IMR-90 (cell line): ENCODE results near the gene OPCML. TPM values are rescaled to one million over a fixed set of nuclear protein-coding genes. Genes with fewer than 3 reads are reported as not detected.

Experiments
- ATAC-seq: fragments of 200-7000 bp; cut with Tn5 transposase; 2 replicates; pipeline ENCODE4 v1.9.1; 2020; ENCODE audit warnings: low read depth, mild to moderate bottlenecking, moderate library complexity
- BruUV-seq: library from RNA; stranded (reverse); fragments of 400-500 nt; replicated peaks from 2 replicates; lab custom pipeline; 2021; lab: Mats Ljungman, UMichigan
- CTCF ChIA-PET: fragments of 300-600 bp; formaldehyde crosslinking; extraction: SDS; loops from one replicate; lab custom pipeline; 2021; ENCODE audit warnings: antibody characterized with exemption; lab: Yijun Ruan, JAX
- POLR2A ChIA-PET: fragments of 300-600 bp; sonication (Branson Sonifier 250); formaldehyde crosslinking; loops from one replicate; lab custom pipeline; 2022; ENCODE audit warnings: antibody characterized with exemption; ENCODE audit not compliant: unreplicated experiment; lab: Charles Lee
- DNase-seq: peaks from one replicate; pipeline ENCODE4 v3.0.0; 2013
- H2AFZ ChIP-seq: replicated peaks from 2 replicates; pipeline ENCODE3; 2013; ENCODE audit warnings: low read length, mild to moderate bottlenecking; ENCODE audit not compliant: poor library complexity
- H2AK5ac ChIP-seq: 2 replicates; pipeline ENCODE4 v1.6.1; 2013; ENCODE audit warnings: low read depth, low read length, inconsistent platforms
- H2AK9ac ChIP-seq: replicated peaks from 2 replicates; pipeline ENCODE3; 2013; ENCODE audit warnings: mild to moderate bottlenecking, low read depth, low read length, moderate library complexity; ENCODE audit not compliant: poor library complexity
- H2BK120ac ChIP-seq: 2 replicates; pipeline ENCODE4 v1.6.1; 2013; ENCODE audit warnings: low read depth, low read length, inconsistent platforms
- H2BK15ac ChIP-seq: 3 replicates; pipeline ENCODE4 v1.6.1; 2013; ENCODE audit warnings: low read depth, low read length, inconsistent platforms
- H2BK20ac ChIP-seq: 2 replicates; pipeline ENCODE4 v1.6.1; 2013; ENCODE audit warnings: low read depth, mild to moderate bottlenecking, inconsistent platforms, low read length, moderate library complexity
- H2BK5ac ChIP-seq: 2 replicates; pipeline ENCODE4 v1.6.1; 2013; ENCODE audit warnings: mild to moderate bottlenecking, low read depth, low read length, inconsistent platforms; ENCODE audit not compliant: poor library complexity, severe bottlenecking
- H3K14ac ChIP-seq: replicated peaks from 2 replicates; pipeline ENCODE4 v1.6.1; 2013; ENCODE audit warnings: low read depth, low read length, inconsistent platforms
- H3K18ac ChIP-seq: 2 replicates; pipeline ENCODE4 v1.6.1; 2013; ENCODE audit warnings: low read depth, low read length, control low read depth
- H3K23ac ChIP-seq: 2 replicates; pipeline ENCODE4 v1.6.1; 2013; ENCODE audit warnings: low read depth, low read length, inconsistent platforms
- H3K27ac ChIP-seq: 2 replicates; pipeline ENCODE4 v1.5.1; 2013; ENCODE audit warnings: mild to moderate bottlenecking, control low read depth, low read length; ENCODE audit not compliant: insufficient read depth
- H3K27me3 ChIP-seq: 2 replicates; pipeline ENCODE4 v1.6.1; 2013; ENCODE audit warnings: low read length; ENCODE audit not compliant: control insufficient read depth, insufficient read depth
- H3K36me3 ChIP-seq: 2 replicates; pipeline ENCODE4 v1.6.1; 2013; ENCODE audit warnings: low read length, mixed read lengths; ENCODE audit not compliant: control insufficient read depth, insufficient read depth
- H3K4ac ChIP-seq: 2 replicates; pipeline ENCODE4 v1.6.1; 2013; ENCODE audit warnings: low read depth, low read length, inconsistent platforms
- H3K4me1 ChIP-seq: 2 replicates; pipeline ENCODE4 v1.6.1; 2013; ENCODE audit warnings: low read length, mixed read lengths; ENCODE audit not compliant: control insufficient read depth, insufficient read depth
- H3K4me2 ChIP-seq: 2 replicates; pipeline ENCODE4 v1.6.1; 2013; ENCODE audit warnings: low read depth, mild to moderate bottlenecking, control low read depth, low read length, moderate library complexity
- H3K4me3 ChIP-seq: 2 replicates; pipeline ENCODE4 v1.5.1; 2013; ENCODE audit warnings: low read depth, mild to moderate bottlenecking, control low read depth, low read length, moderate library complexity; ENCODE audit not compliant: insufficient read depth
- H3K56ac ChIP-seq: 2 replicates; pipeline ENCODE4 v1.6.1; 2013; ENCODE audit warnings: low read length, inconsistent platforms; ENCODE audit not compliant: insufficient read depth; ENCODE audit errors: extremely low read depth
- H3K79me1 ChIP-seq, 2 experiments: 2 replicates each; pipeline ENCODE4 v1.6.1; 2013; ENCODE audit warnings: low read length in 2 of 2, inconsistent platforms in 1 of 2, low read depth in 1 of 2
- H3K9ac ChIP-seq: 2 replicates; pipeline ENCODE4 v1.6.1; 2013; ENCODE audit warnings: low read depth, low read length, control low read depth
- H3K9me1 ChIP-seq: 2 replicates; pipeline ENCODE4 v1.6.1; 2013; ENCODE audit warnings: low read length, inconsistent platforms; ENCODE audit not compliant: insufficient read depth
- H3K9me3 ChIP-seq: 2 replicates; pipeline ENCODE4 v1.6.1; 2013; ENCODE audit warnings: low read length; ENCODE audit not compliant: control insufficient read depth, insufficient read depth
- H4K20me1 ChIP-seq: 2 replicates; pipeline ENCODE4 v1.6.1; 2013; ENCODE audit warnings: low read length, inconsistent platforms; ENCODE audit not compliant: insufficient read depth
- H4K5ac ChIP-seq: 2 replicates; pipeline ENCODE4 v1.6.1; 2013; ENCODE audit warnings: mild to moderate bottlenecking, low read depth, low read length, control low read depth
- H4K8ac ChIP-seq, 2 experiments: 2 replicates each; pipeline ENCODE4 v1.6.1; 2013; ENCODE audit warnings: low read depth in 2 of 2, low read length in 2 of 2, control low read depth in 1 of 2, inconsistent platforms in 1 of 2
- H4K91ac ChIP-seq: 2 replicates; pipeline ENCODE4 v1.6.1; 2013; ENCODE audit warnings: low read depth, low read length, inconsistent platforms; ENCODE audit not compliant: insufficient read depth
- BHLHE40 ChIP-seq: fragments of 150-350 bp; IDR thresholded peaks from 2 replicates; pipeline ENCODE4 v1.6.1; 2016; ENCODE audit warnings: mild to moderate bottlenecking, low read depth, low read length
- CEBPB ChIP-seq: IDR thresholded peaks from 2 replicates; pipeline ENCODE4 v1.6.1; 2012; ENCODE audit warnings: low read depth, low read length, improper control_type of control experiment
- CHD1 ChIP-seq: IDR thresholded peaks from 2 replicates; pipeline ENCODE4 v1.6.1; 2012; ENCODE audit warnings: low read depth, low read length, improper control_type of control experiment
- FOS ChIP-seq: fragments of 150-350 bp; IDR thresholded peaks from 2 replicates; pipeline ENCODE4 v1.6.1; 2016; ENCODE audit warnings: low read depth, low read length
- MAFK ChIP-seq: IDR thresholded peaks from 2 replicates; pipeline ENCODE4 v1.6.1; 2012; ENCODE audit warnings: low read depth, low read length, improper control_type of control experiment
- MAZ ChIP-seq: IDR thresholded peaks from 2 replicates; pipeline ENCODE4 v1.6.1; 2012; ENCODE audit warnings: low read depth, mild to moderate bottlenecking, low read length, improper control_type of control experiment, moderate library complexity, borderline replicate concordance
- MXI1 ChIP-seq: IDR thresholded peaks from 2 replicates; pipeline ENCODE4 v1.6.1; 2012; ENCODE audit warnings: low read depth, mild to moderate bottlenecking, low read length, moderate library complexity, borderline replicate concordance
- NFE2L2 ChIP-seq: fragments of 150-350 bp; IDR thresholded peaks from 2 replicates; pipeline ENCODE4 v1.6.1; 2016; ENCODE audit warnings: low read depth, mild to moderate bottlenecking, low read length
- POLR2A ChIP-seq: IDR thresholded peaks from 2 replicates; pipeline ENCODE4 v1.6.1; 2012; ENCODE audit warnings: mild to moderate bottlenecking, low read depth, low read length
- RAD21 ChIP-seq: IDR thresholded peaks from 2 replicates; pipeline ENCODE4 v1.6.1; 2012; ENCODE audit warnings: low read length, improper control_type of control experiment
- RCOR1 ChIP-seq: IDR thresholded peaks from 2 replicates; pipeline ENCODE4 v1.6.1; 2012; ENCODE audit warnings: mild to moderate bottlenecking, low read length, improper control_type of control experiment; ENCODE audit not compliant: insufficient replicate concordance
- RFX5 ChIP-seq: IDR thresholded peaks from 2 replicates; pipeline ENCODE4 v1.8.0; 2012; ENCODE audit warnings: low read depth, mild to moderate bottlenecking, low read length, moderate library complexity
- SMC3 ChIP-seq: fragments of 150-350 bp; IDR thresholded peaks from 2 replicates; pipeline ENCODE4 v1.6.1; 2016; ENCODE audit warnings: low read depth, mild to moderate bottlenecking, antibody characterized with exemption, low read length, moderate library complexity
- USF2 ChIP-seq: fragments of 150-350 bp; IDR thresholded peaks from 2 replicates; pipeline ENCODE4 v1.6.1; 2017; ENCODE audit warnings: mild to moderate bottlenecking, antibody characterized with exemption, low read length, low read depth
- WGBS, 2 experiments: methylation state at CpG; one replicate each; pipeline versions ENCODE4 v1.1.5 to v1.1.7; 2013; ENCODE audit warnings: missing lambda C conversion rate in 2 of 2; ENCODE audit not compliant: insufficient read length in 1 of 2; ENCODE audit errors: extremely low coverage in 2 of 2; 5-methylcytosine and 5-hydroxymethylcytosine counted together
- dilution Hi-C: fragments of 300-500 bp; cut with HindIII; formaldehyde crosslinking; loops from one replicate; pipeline ENCODE4 v1.14.3; 2018; ENCODE audit warnings: low sequenced_read_pairs; ENCODE audit not compliant: unreplicated experiment
- in situ Hi-C: fragments of 300-500 bp; cut with MboI; formaldehyde crosslinking; loops from 3 replicates; pipeline ENCODE4 v1.14.3; 2019; ENCODE audit warnings: low sequenced_read_pairs, inconsistent platforms, mixed read lengths
- intact Hi-C: fragments of 100-400 bp; cut with micrococcal nuclease; formaldehyde crosslinking; loops from 2 replicates; pipeline ENCODE4 v1.10.0; 2022
- polyA plus RNA-seq, 3 experiments: library from polyadenylated mRNA; depleted of rRNA; stranded (reverse); fragments of >200 nt; gene quantifications; 2 replicates each; pipeline ENCODE4 v1.2.3, GENCODE V29; 2012; ENCODE audit warnings: low replicate concordance in 1 of 3
- total RNA-seq: library from RNA; depleted of rRNA; stranded (reverse); fragments of >200 nt; gene quantifications from 2 replicates; pipeline ENCODE4 v1.2.3, GENCODE V29; 2012
- TF ChIP-seq, protein P1 (sequence below): fragments of 150-350 bp; IDR thresholded peaks from 2 replicates; pipeline ENCODE4 v1.6.1; 2016; ENCODE audit warnings: low read depth, mild to moderate bottlenecking, low read length, moderate library complexity, borderline replicate concordance
- TF ChIP-seq, protein P2 (sequence below): conservative IDR thresholded peaks from 2 replicates; pipeline ENCODE4 v1.5.1; 2012; ENCODE audit warnings: mild to moderate bottlenecking, low read depth, low read length, improper control_type of control experiment

OPCML gene
- total and polyA plus RNA-seq, 2 of the 4 experiments (the other 2 are of a cell fraction), result under 0.01 to 2.6 TPM

DNA sequence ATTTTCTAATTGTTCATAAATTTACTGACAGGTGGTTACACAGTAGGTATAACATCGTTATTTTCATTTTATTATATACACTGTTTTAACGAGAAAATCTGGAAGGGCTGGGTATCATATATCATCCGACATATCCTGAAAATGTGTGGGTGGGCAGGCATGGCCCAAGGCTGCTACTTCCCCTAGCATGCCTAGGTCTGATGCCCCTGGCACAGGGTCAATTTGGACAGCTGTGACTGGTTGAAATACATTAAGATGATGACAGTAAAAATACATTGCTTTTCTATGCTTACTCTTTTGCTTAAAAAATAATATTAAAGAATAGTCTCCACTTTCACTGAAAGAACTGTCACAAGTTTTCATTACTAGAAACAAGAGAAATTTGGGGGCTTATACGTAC is 908.8 kb downstream of the OPCML start:
- DNase-seq, result no peak
- no peak overlapping the region for H3K27ac ChIP-seq
- H3K9me1 ChIP-seq, result no peaks in the 10 kb centered on the region
- no peak overlapping the region for H2BK5ac ChIP-seq
- no peak overlapping the region for H3K14ac ChIP-seq
- H3K36me3 ChIP-seq, result no peaks in the 10 kb centered on the region
- no peak overlapping the region for H3K4me3 ChIP-seq
- H4K20me1 ChIP-seq, result no peaks in the 10 kb centered on the region
- no peak overlapping the region for H3K56ac ChIP-seq
- no peak overlapping the region for H2BK15ac ChIP-seq
- intact Hi-C loops, result no loop called here
- no peak overlapping the region for H2AK9ac ChIP-seq
- H3K4ac ChIP-seq, result no peak overlapping the region
- CTCF ChIA-PET, result no interaction called here
- in situ Hi-C loops, result no loop called here
- peaks cover 2% of the 10 kb centered on the region for H3K27me3 ChIP-seq
- POLR2A ChIA-PET, result no interaction called here
- H4K8ac ChIP-seq, result no peak overlapping the region
- H4K91ac ChIP-seq, result no peak overlapping the region
- H3K79me1 ChIP-seq, result no peaks in the 10 kb centered on the region
- dilution Hi-C loops, result no loop called here
- H4K5ac ChIP-seq, result no peak overlapping the region
- H3K9ac ChIP-seq, result no peak overlapping the region
- no peaks in the 10 kb centered on the region for H3K9me3 ChIP-seq
- no peak overlapping the region for H3K4me2 ChIP-seq
- TF ChIP-seq CEBPB, result no peak
- no peak for TF ChIP-seq BHLHE40
- TF ChIP-seq, protein P1, sequence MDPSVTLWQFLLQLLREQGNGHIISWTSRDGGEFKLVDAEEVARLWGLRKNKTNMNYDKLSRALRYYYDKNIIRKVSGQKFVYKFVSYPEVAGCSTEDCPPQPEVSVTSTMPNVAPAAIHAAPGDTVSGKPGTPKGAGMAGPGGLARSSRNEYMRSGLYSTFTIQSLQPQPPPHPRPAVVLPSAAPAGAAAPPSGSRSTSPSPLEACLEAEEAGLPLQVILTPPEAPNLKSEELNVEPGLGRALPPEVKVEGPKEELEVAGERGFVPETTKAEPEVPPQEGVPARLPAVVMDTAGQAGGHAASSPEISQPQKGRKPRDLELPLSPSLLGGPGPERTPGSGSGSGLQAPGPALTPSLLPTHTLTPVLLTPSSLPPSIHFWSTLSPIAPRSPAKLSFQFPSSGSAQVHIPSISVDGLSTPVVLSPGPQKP, result no peak
- TF ChIP-seq MAZ, result no peak
- no peak for TF ChIP-seq POLR2A
- TF ChIP-seq SMC3, result no peak
- no peak for TF ChIP-seq NFE2L2
- no peak for TF ChIP-seq MXI1
- TF ChIP-seq, protein P2, sequence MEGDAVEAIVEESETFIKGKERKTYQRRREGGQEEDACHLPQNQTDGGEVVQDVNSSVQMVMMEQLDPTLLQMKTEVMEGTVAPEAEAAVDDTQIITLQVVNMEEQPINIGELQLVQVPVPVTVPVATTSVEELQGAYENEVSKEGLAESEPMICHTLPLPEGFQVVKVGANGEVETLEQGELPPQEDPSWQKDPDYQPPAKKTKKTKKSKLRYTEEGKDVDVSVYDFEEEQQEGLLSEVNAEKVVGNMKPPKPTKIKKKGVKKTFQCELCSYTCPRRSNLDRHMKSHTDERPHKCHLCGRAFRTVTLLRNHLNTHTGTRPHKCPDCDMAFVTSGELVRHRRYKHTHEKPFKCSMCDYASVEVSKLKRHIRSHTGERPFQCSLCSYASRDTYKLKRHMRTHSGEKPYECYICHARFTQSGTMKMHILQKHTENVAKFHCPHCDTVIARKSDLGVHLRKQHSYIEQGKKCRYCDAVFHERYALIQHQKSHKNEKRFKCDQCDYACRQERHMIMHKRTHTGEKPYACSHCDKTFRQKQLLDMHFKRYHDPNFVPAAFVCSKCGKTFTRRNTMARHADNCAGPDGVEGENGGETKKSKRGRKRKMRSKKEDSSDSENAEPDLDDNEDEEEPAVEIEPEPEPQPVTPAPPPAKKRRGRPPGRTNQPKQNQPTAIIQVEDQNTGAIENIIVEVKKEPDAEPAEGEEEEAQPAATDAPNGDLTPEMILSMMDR, result no peak
- no peak for TF ChIP-seq RAD21
- TF ChIP-seq MAFK, result no peak
- TF ChIP-seq CHD1, result no peak
- no peak for TF ChIP-seq FOS
- TF ChIP-seq USF2, result no peak
- TF ChIP-seq RFX5, result no peak
- TF ChIP-seq RCOR1, result no peak
- no CpG with 5 or more reads among the region's 4 CpGs for WGBS, 2 experiments
- no peak overlapping the region for H3K23ac ChIP-seq
- no peaks in the 10 kb centered on the region for H3K4me1 ChIP-seq
- no peak for ATAC-seq
- no peak overlapping the region for H2BK20ac ChIP-seq
- H2AFZ ChIP-seq, result no peak overlapping the region
- no peak overlapping the region for H2BK120ac ChIP-seq
- no TSS peak for BruUV-seq
- H2AK5ac ChIP-seq, result no peak overlapping the region
- H3K18ac ChIP-seq, result no peak overlapping the region
